SHP77 treated with DMSO at 0.1 percent for 48 hours (cell line): ENCODE data around the gene PRKG2.
"Not testable (repeated sequence)": the region's sequence is repeated elsewhere in the genome, so short reads cannot be mapped to it uniquely, and the experiment has no call there.

Experiments used
- DNase-seq: peaks from one replicate; lab custom pipeline; 2025; lab: John Stamatoyannopoulos, UW

PRKG2 gene

DNA sequence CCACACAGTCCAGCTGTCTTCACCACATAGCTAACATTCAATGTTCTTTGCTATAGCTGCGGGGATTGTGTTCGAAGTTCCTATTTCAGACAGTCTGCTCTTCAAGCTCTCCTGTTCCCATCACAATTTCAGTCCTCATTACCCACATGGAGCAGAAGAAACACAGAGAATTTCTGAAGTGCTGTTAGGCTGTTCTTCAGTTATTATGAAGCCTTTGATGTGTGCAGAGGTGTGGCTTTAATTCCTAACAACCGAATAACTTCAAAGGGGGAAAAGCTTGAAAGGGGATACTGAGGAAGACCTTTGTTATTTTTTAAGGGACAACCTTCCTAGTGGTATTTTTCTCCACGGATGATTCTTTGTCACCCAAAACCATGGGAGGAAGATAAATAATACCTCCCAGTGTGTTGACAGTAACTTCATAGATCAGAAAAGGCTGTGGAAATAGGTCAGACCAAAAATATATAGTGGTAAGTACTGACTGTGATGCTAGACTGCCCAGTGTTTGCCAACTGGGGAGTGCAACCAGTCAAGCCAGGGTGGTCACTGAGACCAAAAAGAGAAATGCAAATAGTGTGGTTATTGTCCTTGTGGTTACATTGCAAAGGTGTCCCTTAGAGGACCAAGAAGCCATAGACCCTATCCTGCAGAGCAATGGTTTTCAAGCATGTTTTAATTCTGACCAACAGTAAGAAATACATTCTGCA lies 52.1 kb downstream of the PRKG2 start:
- DNase-seq: no peak

DNA sequence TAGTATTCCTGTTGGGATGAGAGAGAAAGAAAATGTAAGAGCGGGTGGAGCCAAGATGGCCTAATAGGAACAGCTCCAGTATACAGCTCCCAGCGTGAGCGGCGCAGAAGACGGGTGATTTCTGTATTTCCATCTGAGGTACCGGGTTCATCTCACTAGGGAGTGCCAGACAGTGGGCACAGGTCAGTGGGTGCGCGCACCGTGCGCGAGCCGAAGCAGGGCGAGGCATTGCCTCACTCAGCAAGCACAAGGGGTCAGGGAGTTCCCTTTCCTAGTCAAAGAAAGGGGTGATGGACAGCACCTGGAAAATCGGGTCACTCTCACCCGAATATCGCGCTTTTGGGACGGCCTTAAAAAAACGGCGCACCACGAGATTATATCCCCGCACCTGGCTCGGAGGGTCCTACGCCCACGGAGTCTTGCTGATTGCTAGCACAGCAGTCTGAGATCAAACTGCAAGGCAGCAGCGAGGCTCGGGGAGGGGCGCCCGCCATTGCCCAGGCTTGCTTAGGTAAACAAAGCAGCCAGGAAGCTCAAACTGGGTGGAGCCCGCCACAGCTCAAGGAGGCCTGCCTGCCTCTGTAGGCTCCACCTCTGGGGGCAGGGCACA lies 61.2 kb downstream of the PRKG2 start:
- not testable (repeated sequence) for DNase-seq

DNA sequence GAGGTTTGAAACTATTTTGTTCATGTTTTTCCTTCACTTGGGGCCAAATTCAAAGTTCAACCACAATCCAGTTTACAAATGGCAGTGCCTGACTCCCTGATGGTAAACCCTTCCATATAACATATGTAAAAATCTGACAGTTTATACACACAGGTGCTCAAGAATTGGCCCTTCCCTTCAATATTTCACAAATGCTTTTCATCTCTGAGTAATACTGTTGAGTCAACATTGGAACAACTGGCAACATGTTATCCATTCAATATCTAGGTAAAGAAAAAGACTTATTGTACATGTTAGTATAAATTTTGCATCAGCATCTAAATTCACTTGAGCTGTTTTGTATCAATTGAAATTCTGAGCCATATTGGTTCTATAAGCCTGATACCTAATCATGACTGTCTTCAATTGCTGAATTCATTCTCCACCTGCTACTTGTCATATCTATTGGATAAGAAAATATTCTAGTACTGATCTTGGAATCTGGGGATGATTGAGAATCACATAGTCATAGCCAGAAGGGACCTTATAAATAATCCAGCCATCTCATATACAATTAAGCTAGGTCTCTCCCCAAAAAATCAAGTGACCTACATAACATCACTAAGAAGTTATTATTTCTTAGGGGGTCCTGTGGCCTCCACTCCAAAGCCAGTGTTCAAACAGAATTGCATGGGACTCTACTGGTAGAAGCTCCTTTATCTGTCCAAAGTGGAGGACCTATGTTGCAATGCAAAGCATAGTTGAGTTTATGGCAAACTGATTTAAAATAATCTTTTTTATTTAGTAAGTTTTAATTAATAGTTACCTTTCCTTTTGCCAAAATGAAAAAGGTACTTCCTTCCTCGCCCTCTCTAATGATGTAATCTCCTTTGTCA lies 61.9 kb downstream of the PRKG2 start:
- no peak for DNase-seq

DNA sequence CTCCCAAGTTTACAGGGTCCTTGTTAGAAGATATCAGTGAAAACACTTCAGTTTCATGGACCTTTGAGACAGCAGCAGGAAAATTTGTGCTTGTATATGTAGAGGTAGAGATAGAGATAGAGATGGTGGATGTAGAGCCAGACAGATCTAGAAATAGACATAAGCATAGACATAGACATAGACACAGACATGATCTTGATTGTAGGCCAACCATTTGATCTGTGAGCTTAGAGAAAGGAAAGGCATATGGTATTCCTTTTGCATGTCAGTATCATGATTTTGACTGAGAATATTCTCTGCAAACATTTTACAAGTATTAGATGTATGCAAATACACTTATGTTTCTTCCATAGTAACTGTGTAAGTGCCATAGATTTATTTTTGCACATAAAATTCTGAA lies 65.0 kb downstream of the PRKG2 start:
- DNase-seq: no peak

DNA sequence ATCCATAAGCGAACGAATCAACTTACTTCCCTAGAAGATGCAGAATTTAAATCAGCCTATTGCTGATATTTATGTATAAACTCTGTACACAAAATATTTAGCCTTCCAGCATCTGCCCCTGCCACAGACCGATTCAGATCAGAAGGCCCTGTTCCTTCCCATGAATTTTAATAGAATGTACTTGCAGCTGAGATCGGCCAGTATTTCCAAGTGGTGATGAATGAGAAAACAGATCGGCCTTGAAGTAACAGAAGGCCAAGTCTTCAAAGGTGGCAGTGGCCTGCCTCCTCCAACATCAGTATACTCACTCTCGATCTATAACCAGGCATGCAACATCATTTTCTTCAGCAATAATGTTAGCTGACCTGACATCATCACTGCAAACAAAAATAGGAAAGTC lies 66.4 kb downstream of the PRKG2 start:
- DNase-seq: no peak

DNA sequence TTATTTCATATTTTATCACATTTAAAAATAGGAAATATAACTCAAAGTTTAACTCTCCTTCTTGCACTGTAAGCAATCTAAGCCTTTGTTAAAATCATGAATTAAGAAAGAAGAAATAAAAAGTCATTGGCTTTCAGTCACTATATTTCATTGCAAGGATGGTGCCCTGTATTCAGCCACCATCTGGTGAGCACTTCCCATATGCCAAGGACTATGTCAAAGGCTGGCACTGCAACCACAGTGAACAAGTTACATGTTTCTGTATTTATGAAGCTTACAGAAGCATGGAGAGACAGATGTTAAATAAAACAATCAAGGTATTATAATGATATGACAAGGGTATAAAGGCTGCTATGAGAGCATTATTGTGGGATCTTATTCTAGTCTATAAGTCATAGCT lies 68.6 kb downstream of the PRKG2 start:
- DNase-seq: no peak

DNA sequence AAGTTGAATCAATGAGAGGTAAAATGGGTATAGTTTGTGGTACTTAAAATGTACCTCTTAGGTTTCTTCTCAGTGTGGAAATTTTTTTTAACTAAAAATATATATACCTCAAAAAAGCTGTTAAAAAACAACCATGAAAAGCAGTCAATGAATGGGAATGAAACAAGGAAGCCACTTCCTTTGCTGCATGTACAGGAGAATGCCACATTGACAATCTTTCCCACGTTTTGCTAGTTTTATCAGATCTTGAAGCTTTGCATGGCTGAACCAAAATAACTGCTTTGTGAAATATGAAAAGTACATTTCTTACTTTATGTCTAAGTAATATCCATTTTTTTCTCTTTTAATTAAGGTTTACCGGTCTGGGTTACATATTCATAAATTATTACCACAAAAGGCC lies 71.8 kb downstream of the PRKG2 start:
- DNase-seq: no peak

DNA sequence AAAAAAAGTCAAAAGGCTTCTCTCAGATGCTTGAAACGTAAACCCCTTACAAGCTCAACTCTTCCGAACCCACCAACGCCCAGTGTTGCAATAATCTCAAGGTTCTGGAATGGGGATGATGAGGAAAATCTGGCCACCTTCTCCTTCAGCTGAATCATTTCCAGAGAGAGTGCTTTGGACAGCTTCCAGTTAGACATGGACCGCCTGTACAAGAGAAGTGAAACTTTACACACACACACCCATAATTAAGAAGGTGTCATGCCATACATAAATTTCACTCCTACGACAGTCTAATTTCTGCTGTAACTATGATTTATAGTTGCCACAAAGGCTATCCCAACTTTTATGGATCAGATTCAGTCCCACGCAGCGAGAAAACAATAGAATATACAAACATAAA lies 72.3 kb downstream of the PRKG2 start:
- DNase-seq: no peak

DNA sequence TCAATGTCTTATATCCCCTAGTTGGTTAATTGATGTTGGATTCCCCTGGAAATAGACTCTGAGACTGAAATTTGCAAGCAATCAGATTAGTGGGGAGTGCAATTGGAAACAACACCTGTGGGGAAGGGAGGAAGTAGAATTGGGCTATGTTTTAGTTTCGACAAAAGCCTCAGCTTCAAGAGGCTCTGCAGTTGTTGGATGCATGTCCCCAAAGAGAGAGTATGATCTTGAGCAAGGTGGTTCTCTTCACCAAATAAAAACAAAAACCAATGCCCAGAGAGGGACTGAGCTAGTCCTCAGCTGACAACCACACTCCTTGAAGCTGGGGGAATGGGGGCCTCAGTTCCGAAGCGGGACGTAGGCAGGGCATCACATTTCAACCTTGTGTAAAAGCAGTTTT lies 77.1 kb downstream of the PRKG2 start:
- no peak for DNase-seq

DNA sequence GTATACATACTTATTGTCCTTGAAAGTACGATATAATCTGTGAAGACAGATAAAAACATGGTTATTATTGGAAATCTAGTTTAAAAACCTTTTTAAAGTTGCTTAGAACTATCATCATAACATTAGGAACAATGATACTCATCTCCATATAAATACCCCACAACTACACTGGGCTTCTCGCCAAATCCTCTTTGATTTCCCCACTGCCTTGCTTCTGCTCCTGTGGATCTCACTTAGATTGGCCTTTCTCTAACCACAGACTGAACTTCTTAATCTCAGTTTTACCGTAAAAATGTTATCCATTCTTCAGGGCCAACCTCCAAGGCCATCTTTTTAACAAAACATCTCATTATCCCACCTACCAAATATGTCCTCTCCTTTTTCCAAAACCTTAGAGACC lies 77.6 kb downstream of the PRKG2 start:
- DNase-seq: no peak

DNA sequence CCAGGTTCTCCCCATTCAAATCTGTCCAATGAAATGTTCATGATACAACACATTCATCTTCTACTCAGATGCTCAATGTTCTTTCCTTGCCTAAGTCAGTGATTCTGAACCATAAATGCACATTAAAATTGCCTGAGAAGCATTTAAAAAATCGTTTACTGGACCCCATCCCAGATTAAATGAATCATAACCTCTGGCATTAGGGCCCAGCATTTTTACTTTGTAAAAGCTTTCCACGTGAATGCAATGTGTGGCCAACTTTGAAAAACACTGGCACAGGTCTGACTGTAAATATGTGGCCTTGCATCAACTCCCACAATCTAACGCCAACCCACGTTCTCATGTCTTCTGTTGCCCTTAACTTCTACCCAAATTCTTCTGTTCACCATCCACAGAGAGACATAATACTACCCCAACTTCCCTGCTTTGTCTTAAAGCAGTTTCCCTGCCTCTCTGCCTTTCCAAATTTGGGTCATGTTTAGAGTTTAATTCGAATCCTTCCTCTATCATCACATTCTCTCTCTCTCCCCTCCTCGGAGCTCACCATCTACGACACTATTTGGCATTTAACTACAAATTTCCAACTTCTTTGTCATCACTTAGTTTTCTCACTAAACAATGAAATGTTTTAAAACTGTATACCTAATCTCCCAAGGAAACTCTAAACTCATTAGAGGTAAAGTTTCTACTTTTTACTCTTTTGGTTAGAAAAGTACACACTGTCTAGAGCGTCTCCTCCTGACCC lies 78.7 kb downstream of the PRKG2 start:
- DNase-seq: no peak

DNA sequence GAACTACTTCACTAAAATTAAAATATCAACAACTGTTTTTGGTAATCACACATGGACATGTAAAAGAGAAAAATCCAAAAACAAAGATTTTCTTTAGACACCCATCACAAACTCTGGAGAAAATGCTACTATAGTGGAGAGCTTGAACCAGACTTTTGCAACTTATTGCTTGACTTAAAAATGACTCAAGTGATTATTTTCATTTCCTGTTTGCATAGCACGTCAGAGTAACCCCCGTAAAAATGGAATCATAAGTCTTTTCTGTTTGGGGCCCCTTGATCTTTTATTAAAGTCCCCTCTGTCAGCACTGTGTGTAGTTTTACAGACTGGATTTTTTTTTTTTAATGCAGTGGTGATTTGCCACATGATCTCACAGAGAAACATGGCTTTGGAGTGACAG lies 79.5 kb downstream of the PRKG2 start:
- no peak for DNase-seq

DNA sequence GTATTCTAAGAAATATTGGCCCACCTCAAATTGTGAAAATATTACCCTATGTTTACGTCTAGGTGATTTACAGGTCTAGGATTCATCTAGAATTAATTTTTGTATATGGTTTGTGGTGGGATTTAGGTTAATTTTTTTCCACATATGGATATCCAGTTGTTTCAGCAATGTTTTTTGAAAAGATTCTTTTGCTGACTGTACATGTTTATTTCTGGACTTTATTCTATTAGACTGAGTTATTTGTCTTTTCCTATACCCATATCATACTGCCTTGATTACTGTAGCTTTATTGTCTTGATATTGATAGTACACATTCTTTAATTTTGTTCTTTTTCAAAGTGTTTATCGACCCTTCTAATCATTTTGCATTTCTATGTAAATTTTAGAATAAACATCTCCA lies 83.5 kb downstream of the PRKG2 start:
- DNase-seq: no peak

DNA sequence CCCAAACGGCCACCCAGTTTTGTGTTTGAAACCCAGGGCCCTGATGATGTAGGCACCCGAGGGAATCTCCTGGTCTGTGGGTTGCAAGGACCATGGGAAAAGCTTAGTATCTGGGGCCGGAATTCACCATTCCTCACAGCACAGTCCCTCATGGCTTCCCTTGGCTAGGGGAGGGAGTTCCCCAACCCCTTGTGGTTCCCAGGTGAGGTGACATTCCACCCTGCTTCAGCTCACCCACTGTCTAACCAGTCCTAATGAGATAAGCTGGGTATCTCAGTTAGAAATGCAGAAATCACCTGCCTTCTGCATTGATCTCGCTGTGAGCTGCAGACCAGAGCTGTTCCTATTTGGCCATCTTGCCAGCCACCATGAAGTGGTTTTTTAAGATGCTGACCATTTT lies 84.0 kb downstream of the PRKG2 start:
- no peak for DNase-seq

DNA sequence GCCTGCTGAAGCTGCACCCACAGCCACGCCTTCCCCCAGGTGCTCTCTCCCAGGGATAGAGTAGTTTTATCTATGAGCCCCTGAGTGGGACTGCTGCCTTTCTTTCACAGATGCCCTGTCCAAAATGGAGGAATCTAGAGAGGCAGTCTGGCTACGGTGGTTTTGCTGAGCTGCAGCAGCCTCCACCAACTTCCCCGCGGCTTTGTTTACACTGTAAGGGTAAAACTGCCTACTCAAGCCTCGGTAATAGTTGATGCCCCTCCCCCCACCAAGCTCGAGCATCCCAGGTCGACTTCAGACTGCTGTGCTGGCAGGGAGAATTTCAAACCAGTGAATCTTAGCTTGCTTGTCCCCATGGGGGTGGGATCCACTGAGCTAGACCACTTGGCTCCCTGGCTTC lies 84.5 kb downstream of the PRKG2 start:
- no peak for DNase-seq

DNA sequence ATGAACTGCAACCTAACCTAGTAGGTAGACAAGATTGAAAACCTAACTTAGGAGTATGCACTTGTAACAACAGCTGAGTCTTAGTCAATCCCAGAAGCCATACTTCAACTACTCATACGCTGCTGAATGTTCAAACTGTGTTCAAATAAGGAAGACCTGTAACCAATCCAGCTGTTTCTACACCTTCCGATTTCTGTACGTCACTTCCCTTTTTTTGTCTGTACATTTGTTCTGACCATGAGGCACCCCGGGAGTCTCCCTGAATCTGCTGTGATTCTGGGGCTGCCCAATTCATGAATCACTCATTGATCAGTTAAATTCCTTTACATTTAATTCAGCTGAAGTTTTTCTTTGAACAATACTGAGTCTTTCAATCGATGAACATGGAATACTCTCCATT lies 95.0 kb downstream of the PRKG2 start:
- no peak for DNase-seq

DNA sequence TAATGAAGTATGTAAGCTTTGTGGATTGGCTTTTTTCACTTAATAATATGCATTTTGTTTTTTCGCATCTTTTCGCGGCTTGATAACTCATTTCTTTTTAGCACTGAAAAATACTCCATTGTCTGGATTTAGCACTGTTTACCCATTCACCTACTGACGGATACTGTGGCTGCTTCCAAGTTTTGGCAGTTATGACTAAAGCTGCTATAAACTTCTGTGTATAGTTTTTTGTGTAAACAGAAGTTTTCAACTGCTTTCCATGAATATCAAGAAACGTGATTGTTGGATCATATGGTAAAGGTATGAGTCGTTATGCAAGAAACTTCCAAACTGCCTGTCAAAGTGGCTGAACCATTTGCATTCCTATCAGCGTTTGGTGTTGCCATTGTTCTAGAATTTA lies 96.9 kb downstream of the PRKG2 start:
- DNase-seq: no peak

DNA sequence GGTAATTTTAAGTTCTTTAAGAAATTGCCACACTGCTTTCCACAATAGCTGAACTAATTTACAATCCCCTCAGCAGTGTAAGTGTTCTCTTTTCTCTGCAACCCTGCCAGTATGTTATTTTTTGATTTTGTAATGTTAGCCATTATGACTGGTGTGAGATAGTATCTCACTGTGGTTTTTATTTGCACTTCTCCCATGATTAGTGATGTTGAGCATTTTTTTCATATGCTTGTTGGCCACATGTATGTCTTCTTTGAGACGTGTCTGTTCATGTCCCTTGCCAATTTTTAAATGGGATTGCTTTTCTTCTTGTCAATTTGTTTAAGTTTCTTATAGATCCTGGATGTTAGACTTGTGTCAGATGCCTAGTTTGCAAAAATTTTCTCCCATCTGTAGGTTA lies 98.5 kb downstream of the PRKG2 start:
- DNase-seq: no peak

DNA sequence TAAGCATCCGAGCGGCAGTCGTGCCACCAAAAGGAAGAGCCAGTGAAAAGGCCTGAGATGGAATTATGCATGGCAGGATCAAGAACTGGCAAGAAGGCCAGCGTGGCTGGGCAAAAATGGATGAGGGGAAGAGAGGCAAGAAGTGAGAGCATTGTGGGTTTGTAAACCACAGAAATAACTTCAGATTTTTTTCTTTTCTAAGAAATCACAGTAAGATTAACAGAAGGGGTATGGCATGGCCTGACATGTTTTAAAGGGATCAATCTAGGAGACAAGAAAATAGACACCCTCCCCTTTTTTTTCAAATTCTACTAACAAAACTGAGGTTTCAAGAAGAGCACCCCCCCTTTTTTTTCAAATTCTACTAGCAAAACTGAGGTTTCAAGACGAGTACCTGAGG lies 102.0 kb downstream of the PRKG2 start:
- no peak for DNase-seq

DNA sequence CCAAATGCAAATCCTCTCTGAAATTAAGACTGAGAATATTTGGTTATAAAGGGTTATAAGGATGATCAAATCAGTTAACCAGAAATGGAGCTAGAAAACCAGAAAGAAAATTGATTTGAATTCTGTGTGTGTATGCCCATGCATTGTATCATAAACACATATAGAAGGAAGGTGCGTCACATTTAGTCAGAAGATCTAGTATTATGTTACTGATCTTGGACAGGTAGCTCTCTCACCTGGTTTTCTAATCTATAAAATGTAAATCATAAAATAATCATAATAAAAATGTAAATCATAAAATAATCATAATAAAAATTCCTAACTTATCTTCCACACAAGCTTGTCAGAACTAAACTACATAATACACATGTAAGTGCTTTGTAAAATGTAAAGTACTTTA lies 105.7 kb downstream of the PRKG2 start:
- DNase-seq: no peak

DNA sequence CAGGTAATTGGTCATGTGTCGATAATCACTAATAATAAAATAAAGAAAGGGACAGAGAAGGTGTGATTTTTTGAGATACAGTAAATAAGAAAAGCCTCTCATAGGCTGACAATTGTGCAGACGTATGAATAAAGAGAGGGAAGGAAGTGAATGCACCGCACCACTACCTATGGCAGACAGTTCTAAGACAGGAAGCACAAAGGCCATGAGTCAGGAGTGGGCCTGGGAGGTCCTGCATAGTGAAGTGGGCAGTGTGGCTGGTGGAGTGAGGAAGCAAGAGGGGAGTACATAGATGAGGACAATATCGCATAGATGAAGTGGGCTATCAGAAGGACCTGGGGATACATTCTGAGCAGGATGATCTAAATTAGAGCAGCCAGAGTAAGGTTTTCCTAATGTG lies 108.9 kb downstream of the PRKG2 start:
- no peak for DNase-seq

DNA sequence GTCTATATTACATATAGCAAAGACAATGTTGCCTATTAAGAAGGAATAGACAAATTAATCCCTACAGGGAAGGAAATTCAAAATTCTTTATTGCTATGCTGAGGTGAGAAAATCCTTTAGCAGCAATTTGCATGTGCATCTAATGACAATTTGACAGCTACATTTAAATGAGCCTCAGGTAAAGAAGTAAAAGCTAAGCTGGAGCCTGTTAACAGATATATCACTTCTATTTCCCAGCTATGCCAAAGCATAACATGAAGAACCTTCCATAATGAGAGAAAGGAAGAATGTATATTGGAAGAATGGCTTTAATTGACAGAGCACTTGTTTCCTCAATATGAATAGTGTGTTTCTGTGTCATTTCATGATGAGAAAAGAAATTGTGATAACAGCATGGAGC lies 112.9 kb downstream of the PRKG2 start:
- DNase-seq: no peak

DNA sequence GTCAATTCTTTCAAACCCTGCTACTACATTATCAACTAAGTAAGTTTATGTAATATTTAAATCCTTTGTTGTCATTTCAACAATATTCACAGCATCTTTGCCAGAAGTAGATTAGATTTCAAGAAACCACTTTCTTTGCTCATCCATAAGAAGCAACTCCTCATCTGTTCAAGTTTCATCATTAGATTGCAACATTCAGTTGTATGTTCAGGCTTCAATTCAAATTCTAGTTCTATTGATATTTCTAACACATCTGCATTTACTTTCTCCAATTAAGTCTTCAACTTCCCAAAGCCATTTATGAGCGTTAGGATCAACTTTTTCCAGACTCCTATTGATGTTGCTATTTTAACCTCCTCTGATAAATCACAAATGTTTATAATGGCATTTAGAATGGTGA lies 118.5 kb downstream of the PRKG2 start:
- no peak for DNase-seq
